Glomerular visceral epithelial cell (primary cell): ENCODE data around the gene MRPL9.
"Not testable (repeated sequence)": the region's sequence is repeated elsewhere in the genome, so short reads cannot be mapped to it uniquely, and the experiment has no call there.

ENCODE experiments used
- DNase-seq: peaks from one replicate; pipeline ENCODE4 v3.0.0-alpha.2; 2016; ENCODE audit errors: extremely low spot score

MRPL9 gene

GRCh38 chr1:151783796-151784195, 20.5 kb upstream of the MRPL9 start:
- no peak for DNase-seq

GRCh38 chr1:151782741-151783140, 19.4 kb upstream of the MRPL9 start:
- no peak for DNase-seq

- not testable (repeated sequence) for DNase-seq
These were observed 18.7 kb upstream of the MRPL9 start for GRCh38 chr1:151782026-151782425.

- DNase-seq = not testable (repeated sequence)
These were observed 17.4 kb upstream of the MRPL9 start for GRCh38 chr1:151780736-151781135.

GRCh38 chr1:151779852-151780251, 16.6 kb upstream of the MRPL9 start:
- no peak for DNase-seq

- DNase-seq = no peak
These were observed 14.0 kb upstream of the MRPL9 start for GRCh38 chr1:151777317-151777716.

- no peak for DNase-seq
These were observed 13.4 kb upstream of the MRPL9 start for GRCh38 chr1:151776665-151777062.

GRCh38 chr1:151775894-151776664, 12.8 kb upstream of the MRPL9 start:
- DNase-seq = no peak

- DNase-seq = no peak
These were observed 11.1 kb upstream of the MRPL9 start for GRCh38 chr1:151774256-151774922.

- peak; percentile 50 for DNase-seq
These were observed 10.4 kb upstream of the MRPL9 start for GRCh38 chr1:151773702-151774101.

- not testable (repeated sequence) for DNase-seq
These were observed 6.0 kb upstream of the MRPL9 start for GRCh38 chr1:151769270-151769669.

GRCh38 chr1:151768351-151769066, 5.2 kb upstream of the MRPL9 start:
- DNase-seq = not testable (repeated sequence)

GRCh38 chr1:151763990-151764389, 694 bp upstream of the MRPL9 start:
- no peak for DNase-seq

GRCh38 chr1:151760597-151761385, 2.5 kb downstream of the MRPL9 start:
- DNase-seq = peak; percentile 8

- DNase-seq = no peak
These were observed 4.1 kb downstream of the MRPL9 start for GRCh38 chr1:151759241-151759640.

- no peak for DNase-seq
These were observed 7.0 kb downstream of the MRPL9 start for GRCh38 chr1:151756291-151756690.

GRCh38 chr1:151741516-151741915, 21.8 kb downstream of the MRPL9 start:
- no peak for DNase-seq

GRCh38 chr1:151739590-151740355, 23.5 kb downstream of the MRPL9 start:
- DNase-seq = no peak

GRCh38 chr1:151737479-151737878, 25.8 kb downstream of the MRPL9 start:
- DNase-seq = no peak

- DNase-seq = no peak
These were observed 26.3 kb downstream of the MRPL9 start for GRCh38 chr1:151737026-151737425.

- DNase-seq = not testable (repeated sequence)
These were observed 29.3 kb downstream of the MRPL9 start for GRCh38 chr1:151733995-151734394.
